Right renal cortex interstitium (tissue), 3 donors: ENCODE data around the gene RFX2. TPM values are rescaled to one million over a fixed set of nuclear protein-coding genes. Genes with fewer than 3 reads are reported as not detected.
"Not testable (repeated sequence)": the region's sequence is repeated elsewhere in the genome, so short reads cannot be mapped to it uniquely, and the experiment has no call there.

ENCODE experiments used
- DNase-seq, 3 donors: peaks; one replicate each; pipeline ENCODE4 v3.0.0-alpha.2; 2013; ENCODE audit warnings: low read depth in 3 of 3, low spot score in 2 of 3
- polyA plus RNA-seq, 3 donors: library from polyadenylated mRNA; unstranded; fragments of 120-200 nt; gene quantifications; one replicate each; pipeline ENCODE4 v1.2.1, GENCODE V29; 2013; ENCODE audit not compliant: insufficient read length in 3 of 3

RFX2 gene
- polyA plus RNA-seq, 3 donors: 5.8 to 7.8 (median 7.1) TPM

DNA sequence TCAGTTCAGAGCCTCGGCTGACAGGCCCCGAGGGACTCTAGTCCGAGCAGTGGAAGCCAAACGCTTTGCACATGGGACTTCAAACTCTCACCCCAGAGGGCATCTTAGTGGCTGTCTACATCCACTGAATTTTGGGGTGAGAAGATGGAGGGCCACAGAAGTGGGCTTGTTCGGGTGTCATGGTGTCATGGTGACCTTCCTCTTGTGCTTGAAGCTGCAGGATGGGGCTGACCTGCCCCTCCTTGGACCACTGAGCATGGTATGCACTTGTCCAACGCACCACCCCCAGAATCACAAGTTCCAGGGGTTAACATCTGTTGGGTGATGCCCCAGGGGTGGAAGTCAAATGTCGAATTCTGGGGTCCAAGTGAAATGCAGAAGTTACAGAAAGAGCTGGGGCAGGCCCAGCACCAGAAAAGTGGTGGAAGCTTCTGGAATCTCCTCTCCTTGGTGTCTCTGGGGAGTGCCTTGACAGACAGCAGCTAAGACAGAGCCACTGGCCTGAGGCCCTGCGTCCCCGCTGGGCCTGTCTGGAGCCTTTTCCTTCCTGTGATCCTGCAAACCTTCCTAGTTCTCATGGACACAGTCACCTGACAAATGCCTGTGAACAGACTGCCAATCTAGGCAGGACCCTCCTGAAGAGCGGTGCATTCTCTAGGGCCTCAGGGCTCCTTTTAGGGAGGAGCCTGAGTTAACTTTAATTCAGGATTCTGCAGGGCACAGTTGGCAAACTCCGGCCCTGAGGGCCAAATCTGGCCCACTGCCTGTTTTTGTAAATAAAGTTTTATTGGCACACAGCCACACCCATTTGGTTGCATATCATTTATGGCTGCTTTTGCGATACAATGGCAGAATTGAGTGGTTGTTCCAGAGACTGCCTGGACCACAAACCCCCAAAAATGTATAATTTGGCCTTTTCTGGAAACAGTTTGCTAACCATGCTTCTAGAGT, 67.2 kb downstream of the RFX2 start:
- no peak for DNase-seq

DNA sequence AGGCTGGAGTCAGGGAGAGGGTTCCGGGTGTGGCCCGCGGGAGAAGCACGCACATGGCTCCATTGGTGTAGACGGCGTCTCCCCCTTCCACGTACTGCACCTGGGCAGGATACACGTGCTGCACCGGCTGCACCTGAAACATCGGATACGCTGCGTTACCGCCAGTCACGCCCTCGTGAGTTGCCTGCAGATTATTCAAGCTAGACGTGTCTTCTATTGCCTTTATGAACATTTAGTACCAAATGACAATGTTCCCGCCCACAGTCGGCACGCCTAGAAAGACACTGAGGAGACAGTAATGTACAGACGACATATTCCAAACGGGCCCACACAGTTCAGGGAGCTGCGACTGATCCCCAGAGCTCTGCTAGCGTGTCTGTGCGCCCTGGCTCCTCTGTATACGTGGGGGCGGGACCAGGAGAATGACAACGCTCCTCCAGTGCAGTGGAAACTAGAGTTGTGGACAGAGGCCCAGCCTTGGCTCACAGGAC, 68.3 kb downstream of the RFX2 start:
- no peak for DNase-seq

DNA sequence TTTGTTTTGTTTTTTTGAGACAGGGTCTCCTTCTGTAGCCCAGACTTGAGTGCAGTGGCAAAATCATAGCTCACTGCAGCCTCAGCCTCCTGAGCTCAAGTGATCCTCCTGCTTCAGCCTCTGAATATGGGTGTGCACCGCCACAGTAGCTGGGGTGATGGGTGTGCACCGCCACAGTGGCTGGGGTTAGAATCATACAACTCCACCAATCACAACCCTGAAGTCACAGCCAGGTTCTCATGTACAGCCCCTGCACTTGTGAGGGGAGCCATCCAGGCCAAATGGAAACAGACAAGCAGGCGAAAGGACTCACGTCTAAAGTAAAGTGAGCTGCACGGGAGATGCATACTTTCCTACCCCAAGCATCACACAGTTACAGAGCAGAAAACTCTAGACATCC, 69.2 kb downstream of the RFX2 start:
- DNase-seq: no peak

DNA sequence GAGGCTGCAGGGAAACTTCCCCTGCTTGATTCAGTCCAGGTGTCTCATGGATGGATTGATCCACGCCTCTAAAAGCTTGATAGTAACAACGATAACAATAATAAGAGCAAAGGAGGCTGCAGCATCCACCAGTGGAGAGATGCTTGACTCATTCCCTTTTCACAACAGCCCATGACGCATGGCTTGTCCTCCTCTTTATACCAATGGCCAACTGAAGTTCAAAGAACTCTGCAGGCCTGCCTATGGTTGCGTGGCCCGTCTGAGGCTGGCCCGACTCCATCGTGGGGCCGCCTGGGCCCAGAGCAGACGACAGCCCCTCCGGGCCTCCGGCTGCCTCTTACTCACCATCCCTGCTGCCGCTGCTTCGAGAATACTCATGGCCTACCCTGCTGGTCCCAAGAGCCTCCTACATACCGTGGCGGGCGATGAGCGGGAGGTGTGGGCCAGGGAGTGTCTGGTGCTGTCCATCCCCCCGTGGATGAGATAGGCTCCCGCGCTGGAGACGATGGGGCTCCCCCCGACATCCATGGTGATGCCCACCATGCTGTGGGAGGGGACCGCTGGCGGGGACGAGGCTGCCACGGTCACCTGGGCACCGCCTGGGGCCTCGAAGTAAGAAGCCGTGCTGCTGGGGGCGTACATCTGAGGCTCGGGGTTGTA, 70.6 kb downstream of the RFX2 start:
- DNase-seq: no peak

DNA sequence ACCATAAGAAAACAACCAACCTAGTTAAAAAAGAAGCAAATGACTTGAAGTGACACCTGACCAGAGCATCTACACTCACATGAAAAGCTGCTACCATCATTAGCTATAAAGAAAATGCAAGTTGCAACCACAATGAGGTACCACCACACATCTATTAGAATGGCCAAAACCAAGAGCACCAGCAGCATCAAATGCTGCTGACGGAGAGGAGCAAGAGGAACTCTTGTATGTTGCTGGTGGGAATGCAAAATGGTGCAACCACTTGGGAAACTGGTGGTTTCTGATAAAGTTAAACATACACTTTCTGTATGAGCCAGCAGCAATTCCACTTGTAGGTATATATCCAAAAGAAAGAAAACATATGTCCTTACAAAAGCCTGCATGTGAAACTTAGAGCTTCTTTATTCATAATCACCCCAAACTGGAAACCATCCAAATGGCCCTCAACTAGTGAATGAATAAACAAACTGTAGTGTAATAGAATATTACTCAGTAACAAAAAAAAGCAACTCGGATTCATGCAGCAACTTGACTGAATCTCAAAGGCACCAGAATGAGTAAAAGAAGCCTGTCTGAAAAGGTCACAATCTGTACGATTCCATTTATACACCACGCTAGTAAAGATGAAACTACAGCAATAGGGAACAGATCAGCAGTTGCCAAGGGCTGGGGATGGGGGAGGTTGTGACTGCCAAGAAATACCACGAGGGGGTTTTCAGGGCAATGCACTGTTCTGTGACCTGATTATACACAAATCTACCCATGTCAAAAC, 71.5 kb downstream of the RFX2 start:
- DNase-seq: no peak

DNA sequence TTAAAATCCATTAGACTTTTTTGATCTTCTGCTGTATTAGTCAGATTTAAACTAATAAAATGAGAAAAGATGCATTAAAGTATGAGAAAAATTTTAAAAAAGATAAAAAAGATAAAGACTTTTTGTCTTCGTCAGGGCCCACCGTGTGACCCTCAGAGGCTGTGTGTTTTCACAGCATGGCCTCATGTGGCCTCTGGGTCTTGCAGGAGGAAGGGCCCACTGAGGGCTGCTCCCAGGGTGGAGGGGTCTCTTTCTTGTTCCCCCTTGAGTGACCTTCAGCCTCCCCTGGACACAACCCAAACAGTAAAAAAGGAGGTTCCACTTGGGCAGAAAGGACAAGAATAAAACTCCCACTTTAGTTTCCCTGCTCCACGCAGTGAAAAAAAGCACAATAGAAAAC, 75.3 kb downstream of the RFX2 start:
- no peak for DNase-seq

DNA sequence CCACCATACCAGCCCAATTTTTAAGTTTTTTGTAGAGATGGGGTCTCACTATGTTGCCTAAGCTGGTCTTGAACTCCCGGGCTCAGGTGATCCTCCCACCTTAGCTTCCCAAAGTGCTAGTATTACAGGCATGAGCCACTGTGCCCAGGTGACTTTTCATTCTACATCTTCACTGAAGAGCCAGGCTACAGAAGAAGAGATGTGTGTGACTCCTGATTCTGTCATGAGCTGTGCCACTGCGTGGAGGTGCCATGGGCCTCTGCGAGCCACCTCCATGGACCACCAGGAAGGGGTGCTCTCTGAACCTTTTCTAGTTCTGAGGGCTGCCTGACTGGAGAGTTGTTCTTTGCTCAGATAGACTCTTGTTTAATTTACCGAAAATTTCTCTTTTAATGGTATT, 75.8 kb downstream of the RFX2 start:
- DNase-seq: no peak

DNA sequence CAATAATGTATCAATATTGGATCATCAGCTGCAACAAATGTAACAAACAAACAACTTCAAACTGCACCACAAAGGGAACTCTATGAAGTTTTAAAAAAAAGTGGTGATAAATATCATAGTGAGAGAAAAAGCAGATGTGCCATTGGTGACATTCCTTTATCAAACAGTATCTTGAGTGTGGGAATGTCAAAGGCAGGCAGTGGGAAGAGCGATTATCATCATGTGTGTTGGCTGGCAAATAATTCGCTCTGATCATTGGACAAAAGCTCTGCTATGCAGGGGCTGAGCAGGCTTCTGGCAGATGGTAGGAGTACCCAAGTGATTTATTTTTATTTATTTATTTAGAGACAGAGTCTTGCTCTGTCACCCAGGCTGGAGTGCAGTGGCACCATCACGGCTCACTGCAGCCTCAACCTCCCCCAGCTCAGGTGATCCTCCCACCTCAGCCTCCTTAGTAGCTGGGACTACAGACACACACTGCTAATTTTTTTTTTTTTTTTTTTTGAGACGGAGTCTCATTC, 76.5 kb downstream of the RFX2 start:
- DNase-seq: no peak

DNA sequence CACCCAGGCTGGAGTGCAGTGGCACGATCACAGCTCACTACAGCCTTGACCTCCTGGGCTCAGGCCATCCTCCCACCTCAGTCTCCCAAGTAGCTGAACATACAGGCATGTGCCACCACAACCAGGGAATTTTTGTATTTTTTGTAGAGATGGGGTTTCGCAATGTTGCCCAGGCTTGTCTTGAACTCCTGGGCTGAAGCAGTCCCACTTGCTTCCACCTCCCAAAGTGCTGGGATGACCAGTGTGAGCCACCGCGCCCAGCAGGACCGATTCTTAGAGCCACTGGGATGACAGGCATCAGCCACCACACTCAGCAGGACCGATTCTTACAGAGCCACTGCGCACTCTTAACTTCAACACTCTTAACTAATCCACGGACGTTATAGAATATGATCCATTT, 77.5 kb downstream of the RFX2 start:
- DNase-seq: no peak

DNA sequence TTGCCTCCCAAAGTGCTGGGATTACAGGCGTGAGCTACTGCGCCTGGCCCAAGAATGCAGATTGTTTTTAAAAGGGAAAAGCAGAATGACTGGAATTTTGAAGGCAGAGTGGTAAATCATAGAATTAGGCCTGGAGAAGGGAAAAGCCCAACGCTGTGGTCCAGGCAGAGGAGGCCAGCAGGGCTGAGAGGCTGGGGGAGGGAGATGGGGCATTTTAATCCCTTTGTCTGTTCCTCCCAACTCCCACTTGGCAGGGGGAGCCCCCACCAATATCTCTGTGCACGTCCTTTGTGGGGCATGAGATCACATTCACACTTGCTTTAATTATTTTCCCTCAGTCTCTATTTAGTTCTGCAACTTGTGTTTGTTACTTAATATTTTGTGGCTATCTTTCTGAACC, 77.9 kb downstream of the RFX2 start:
- no peak for DNase-seq

DNA sequence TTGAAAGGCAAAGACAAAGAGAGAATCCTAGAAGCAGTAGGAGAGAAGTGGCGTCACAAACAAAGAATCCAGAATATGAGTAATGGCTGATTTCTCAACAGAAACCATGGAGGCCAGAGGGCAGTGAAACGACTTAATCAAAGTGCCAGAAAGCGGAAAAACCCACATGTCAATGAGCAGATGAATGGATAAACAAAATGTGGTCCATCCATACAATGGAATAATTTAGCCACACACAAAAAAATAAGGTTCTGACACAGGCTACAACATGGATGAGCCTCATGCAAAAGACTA, 80.1 kb downstream of the RFX2 start:
- DNase-seq: no peak

DNA sequence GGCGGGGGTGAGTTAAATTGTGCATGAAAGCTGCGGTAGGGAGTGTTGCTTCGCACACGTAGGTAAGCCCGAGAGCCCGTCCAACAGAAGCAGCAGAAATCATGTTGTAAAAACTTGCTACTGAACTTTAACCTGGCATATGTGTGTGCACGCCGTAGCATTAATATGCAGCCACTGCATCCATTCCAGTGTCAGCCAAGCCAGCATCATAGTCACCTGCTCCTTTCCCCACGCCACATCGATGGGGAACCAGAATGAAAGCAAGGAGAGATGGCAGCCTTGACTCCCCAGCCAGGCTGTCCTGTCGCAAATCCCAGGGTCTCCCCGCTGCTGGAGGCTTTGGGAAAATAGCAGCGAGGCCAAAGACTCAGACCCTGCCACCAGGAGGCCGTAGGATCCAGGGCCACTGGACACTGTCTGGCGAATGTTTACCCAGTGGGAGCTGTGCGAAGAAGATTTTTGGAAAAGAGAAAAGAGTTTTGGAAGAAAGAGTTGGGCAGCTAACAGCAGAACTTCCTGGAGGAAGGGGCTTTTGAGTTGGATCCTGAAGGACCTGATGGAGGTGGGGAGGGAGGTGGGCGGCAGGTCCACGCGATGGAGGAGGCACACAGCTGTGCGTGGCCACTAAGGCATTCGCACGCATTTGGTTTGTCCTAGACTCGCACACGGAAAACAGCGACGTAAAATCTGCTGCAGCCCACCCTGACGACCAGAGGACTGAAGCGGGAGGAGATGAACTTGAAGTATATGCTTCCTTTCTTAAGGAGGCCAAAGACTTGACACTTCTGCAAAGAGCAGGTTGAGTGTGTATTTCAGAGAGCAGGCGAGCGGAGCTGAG, 83.7 kb downstream of the RFX2 start:
- no peak for DNase-seq

DNA sequence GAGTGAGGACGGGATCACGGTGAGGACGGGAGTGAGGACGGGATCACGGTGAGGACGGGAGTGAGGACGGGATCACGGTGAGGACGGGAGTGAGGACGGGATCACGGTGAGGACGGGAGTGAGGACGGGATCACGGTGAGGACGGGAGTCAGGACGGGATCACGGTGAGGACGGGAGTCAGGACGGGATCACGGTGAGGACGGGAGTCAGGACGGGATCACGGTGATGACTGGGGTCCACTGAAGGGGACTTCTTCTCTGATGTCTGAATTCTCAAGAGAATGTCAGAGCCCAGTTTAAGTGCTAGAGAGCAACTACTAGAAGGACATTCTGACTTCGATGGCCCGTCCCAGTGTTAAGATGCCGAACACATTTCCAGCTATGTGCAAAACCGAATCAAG, 85.5 kb downstream of the RFX2 start:
- not testable (repeated sequence) for DNase-seq

DNA sequence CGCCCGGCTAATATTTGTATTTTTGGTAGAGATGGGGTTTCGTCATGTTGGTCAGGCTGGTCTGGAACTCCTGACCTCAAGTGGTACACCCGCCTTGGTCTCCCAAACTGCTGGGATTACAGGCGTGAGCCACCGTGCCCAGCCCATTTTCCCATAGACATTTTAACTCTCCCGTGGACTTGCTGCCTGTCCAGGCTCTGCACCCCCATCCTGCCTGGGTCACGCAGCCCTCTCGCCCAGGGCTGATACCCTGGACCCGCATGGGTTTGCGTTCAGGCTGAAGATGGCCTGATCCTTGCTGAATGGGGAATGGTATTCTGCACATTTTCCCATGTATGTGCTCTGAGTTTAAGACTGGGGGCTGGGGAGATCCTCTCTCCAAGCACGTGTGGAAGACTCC, 86.4 kb downstream of the RFX2 start:
- no peak for DNase-seq

DNA sequence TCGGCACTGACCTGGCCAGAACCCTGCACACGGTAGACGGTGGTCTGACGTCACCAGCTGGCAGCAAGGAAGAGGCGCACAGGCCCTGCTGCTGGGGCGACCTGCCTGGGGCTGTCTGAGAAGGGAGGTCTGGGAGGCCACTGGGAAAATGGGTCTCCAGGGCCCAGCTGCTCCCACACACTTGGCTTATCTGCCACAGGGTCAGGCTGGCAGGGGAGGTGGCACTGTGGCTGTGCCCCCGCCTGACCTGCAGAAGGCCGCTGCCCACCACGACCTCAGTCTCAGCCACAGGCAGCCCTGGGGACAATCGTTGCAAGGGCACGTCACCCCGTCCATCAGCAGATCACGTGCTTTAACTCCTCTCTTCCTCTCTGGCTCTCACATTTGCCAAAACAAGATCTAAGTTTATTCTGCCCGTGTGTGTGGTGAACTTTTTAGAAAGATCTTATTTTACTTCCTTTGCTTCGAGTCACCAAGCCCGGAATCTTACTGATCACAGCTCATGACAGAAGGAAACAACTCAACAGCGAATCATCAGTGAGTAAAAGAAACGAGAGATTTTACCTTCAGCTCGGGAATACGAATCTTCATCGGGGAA, 87.1 kb downstream of the RFX2 start:
- DNase-seq: no peak

DNA sequence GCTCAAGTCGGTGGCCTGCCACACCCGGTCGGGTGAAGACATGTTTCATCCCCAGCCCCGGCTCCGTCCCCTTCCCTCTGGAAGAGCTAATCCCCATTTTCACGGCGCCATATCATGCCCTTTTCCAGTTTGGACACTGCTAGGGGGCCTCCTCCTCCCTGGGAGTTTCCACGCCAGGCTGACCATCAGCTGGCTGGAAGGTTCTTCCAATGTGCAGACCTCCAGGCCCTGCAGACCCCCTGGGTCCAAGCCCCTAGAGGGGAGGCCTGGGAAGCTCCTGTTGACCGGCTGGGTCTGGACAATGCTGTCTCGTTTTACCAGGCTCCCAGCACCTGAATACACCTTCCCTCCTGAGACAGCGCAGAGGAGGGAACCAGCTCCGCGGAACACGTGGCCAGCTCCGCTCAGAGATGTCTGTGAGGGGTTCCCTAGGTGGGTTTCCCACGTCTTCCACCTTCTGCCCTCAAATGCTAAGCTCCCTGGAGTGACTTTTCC, 87.7 kb downstream of the RFX2 start:
- no peak for DNase-seq

DNA sequence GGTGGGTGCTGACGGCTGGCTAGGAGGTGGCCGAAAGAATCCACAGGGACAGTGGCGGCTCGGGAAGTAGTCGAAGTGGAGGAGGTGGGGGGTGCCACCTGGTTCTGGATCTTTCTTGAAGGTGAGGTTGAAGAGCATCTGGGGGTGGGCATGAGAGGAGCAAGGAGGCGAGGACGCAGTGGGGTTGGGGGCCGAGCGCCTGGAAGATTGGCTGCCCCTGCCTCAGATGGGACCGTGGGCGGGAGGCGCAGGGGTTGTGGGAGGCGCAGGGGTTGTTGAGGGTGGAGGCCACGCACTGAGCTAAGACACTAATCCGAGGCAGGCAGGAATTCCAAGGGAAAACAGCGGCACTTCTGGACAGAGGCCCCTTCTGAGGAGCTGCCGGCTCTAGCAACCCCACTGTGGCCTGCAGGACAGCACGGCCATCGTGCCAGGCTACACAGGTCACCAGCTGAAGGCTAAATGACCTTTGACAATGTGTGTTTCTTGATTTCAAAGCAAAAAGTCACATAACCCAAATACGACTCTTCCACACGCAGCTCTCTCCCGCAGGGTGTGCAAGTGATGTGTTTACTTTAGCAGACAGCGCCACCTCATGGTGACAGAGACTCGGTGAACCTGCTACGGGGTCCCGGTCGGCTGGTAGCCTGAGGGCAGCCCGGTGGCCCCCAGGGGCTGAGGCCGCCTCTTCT, 88.3 kb downstream of the RFX2 start:
- peak; percentile 71 to 76 (median 73) for DNase-seq

DNA sequence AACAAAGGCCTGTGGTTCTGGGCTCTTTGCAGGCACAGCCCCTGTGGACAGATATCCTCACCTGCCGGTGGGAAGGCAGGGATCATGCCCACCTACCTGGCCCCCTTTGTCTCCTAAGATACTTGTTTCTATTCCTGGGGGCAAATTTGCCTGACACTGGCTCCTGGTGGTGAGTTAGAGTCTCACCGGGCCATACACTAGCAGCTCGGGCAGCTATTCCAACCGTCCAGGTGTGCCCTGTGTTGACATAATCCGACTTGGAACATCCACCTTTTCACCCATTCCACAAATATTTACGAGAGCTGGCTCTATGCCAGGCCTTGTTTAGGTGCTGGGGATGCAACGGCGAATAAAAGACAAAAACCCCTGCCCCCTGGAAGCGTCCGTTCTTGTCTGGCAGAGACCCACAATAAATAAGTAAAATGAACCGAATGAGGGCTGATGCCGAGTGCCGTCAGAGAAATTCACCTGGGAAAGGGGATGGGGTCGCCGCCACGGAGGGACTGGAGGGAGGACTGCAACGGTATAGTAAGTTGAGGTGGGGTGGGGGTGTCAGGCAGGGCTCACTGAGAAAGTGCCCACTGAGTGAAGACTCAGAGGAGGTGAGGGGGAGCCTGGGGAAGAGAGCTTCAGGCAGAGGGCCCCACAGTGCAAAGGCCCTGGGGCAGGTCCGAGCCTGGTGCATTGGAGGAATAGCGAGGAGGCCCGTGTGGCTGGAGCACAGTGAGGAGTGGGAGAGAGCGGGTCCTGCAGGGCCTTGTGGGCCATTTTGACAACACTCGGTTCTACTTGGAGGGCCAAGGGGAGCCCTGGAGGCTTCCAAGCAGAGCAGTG, 89.1 kb downstream of the RFX2 start:
- DNase-seq: no peak
